BLaER1 (cell line): ENCODE data around the gene THAP4.

Experiments used
- H3K27ac ChIP-seq: shearing (Covaris generic); formaldehyde crosslinking; 2 replicates; pipeline ENCODE4 v1.8.1; 2022
- H3K27me3 ChIP-seq: shearing (Covaris generic); formaldehyde crosslinking; 2 replicates; pipeline ENCODE4 v1.8.1; 2022
- H3K36me3 ChIP-seq: shearing (Covaris generic); formaldehyde crosslinking; 2 replicates; pipeline ENCODE4 v1.8.1; 2022
- H3K4me1 ChIP-seq: shearing (Covaris generic); formaldehyde crosslinking; 2 replicates; pipeline ENCODE4 v1.8.1; 2022
- H3K4me2 ChIP-seq: shearing (Covaris generic); formaldehyde crosslinking; 2 replicates; pipeline ENCODE4 v1.8.1; 2022
- H3K4me3 ChIP-seq: shearing (Covaris generic); formaldehyde crosslinking; 2 replicates; pipeline ENCODE4 v1.8.1; 2022
- H3K9ac ChIP-seq: shearing (Covaris generic); formaldehyde crosslinking; 2 replicates; pipeline ENCODE4 v1.8.1; 2022
- H3K9me3 ChIP-seq: shearing (Covaris generic); formaldehyde crosslinking; 2 replicates; pipeline ENCODE4 v1.8.1; 2022
- H4K20me1 ChIP-seq: shearing (Covaris generic); formaldehyde crosslinking; 2 replicates; pipeline ENCODE4 v1.8.1; 2022
- Cebpa-rat ChIP-seq: shearing (Covaris generic); IDR thresholded peaks from 2 replicates; pipeline ENCODE4 v1.8.1; 2022

THAP4 gene

DNA sequence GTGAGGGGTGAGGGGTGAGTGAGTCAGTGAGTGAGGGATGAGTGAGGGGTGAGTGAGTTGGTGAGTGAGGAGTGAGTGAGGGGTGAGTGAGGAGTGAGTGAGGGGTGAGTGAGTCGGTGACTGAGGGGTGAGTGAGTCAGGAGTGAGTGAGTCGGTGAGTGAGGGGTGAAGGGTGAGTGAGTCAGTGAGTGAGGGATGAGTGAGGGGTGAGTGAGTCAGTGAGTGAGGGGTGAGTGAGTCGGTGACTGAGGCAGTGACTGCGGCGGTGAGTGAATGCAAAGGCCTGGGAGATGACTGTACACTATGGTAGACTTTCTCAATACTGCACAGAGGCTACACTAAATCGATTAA is 16.6 kb downstream of the THAP4 start:
- Histone ChIP-seq H3K4me2 (no peak overlapping the region), H3K4me3 (no peak overlapping the region), H3K27me3 (no peaks in the 10 kb centered on the region), H4K20me1 (peaks cover 10% of the 10 kb centered on the region; the same call in 1 of the 2 replicates), H3K4me1 (peaks cover 41% of the 10 kb centered on the region), H3K36me3 (peaks cover 55% of the 10 kb centered on the region), H3K9me3 (no peaks in the 10 kb centered on the region), H3K9ac (no peak overlapping the region), H3K27ac (no peak overlapping the region)
- TF ChIP-seq Cebpa-rat = no peak

- TF ChIP-seq Cebpa-rat = no peak
- Histone ChIP-seq H3K27ac (peak overlapping the region; percentile 91), H3K36me3 (peaks cover 51% of the 10 kb centered on the region), H3K4me2 (peak overlapping the region; percentile 91), H3K9me3 (no peaks in the 10 kb centered on the region), H3K4me1 (peaks cover 41% of the 10 kb centered on the region), H3K9ac (peak overlapping the region; percentile 78; the same call in 1 of the 2 replicates), H3K4me3 (peak overlapping the region; percentile 62; the same call in 1 of the 2 replicates), H3K27me3 (no peaks in the 10 kb centered on the region), H4K20me1 (peaks cover 5% of the 10 kb centered on the region; the same call in 1 of the 2 replicates)
These were observed 17.1 kb downstream of the THAP4 start for GRCh38 chr2:241619597-241620418.

GRCh38 chr2:241618829-241619228 is 18.1 kb downstream of the THAP4 start:
- Histone ChIP-seq H3K27ac (peak overlapping the region; percentile 91), H3K27me3 (no peaks in the 10 kb centered on the region)
- TF ChIP-seq Cebpa-rat = no peak

DNA sequence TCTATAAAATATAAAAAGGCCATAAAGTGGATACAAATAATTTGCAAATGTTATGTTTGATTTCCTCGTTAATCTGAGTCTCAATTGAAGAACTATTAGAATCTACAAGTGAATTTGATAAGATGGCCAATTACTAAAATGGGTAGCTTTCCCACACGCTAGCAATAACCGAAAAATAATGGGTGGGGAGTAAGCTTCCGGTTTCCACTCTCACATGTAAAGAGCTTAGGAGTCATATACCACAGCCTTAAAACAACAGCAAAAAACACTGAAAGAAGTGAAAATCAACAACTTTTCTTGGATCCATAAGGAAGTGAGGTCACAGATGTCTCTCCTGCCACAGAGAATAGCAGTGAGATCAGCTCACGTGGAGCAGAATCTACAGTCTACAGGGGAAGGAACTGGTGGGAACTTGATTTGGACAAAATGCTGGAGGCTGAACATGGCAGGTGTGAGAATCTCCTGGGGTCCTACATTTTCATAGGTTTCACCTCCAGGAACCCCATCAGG is 18.6 kb downstream of the THAP4 start:
- TF ChIP-seq Cebpa-rat = no peak
- H3K4me1 ChIP-seq = peaks cover 50% of the 10 kb centered on the region
- H3K36me3 ChIP-seq = peaks cover 37% of the 10 kb centered on the region
- no peaks in the 10 kb centered on the region for H3K27me3 ChIP-seq
- peak overlapping the region; percentile 78 for H3K9ac ChIP-seq
- H3K9me3 ChIP-seq = no peaks in the 10 kb centered on the region
- H4K20me1 ChIP-seq = no peaks in the 10 kb centered on the region
- H3K27ac ChIP-seq = peak overlapping the region; percentile 91
- H3K4me3 ChIP-seq = peak overlapping the region; percentile 62
- H3K4me2 ChIP-seq = peak overlapping the region; percentile 91

More at GRCh38 chr2:241618829-241619228, 18.1 kb downstream of the THAP4 start:
- H3K9ac ChIP-seq = peak overlapping the region; percentile 78
- peak overlapping the region; percentile 62 for H3K4me3 ChIP-seq
- no peaks in the 10 kb centered on the region for H4K20me1 ChIP-seq
- peak overlapping the region; percentile 91 for H3K4me2 ChIP-seq
- no peaks in the 10 kb centered on the region for H3K9me3 ChIP-seq
- peaks cover 45% of the 10 kb centered on the region for H3K4me1 ChIP-seq
- H3K36me3 ChIP-seq = peaks cover 41% of the 10 kb centered on the region

DNA sequence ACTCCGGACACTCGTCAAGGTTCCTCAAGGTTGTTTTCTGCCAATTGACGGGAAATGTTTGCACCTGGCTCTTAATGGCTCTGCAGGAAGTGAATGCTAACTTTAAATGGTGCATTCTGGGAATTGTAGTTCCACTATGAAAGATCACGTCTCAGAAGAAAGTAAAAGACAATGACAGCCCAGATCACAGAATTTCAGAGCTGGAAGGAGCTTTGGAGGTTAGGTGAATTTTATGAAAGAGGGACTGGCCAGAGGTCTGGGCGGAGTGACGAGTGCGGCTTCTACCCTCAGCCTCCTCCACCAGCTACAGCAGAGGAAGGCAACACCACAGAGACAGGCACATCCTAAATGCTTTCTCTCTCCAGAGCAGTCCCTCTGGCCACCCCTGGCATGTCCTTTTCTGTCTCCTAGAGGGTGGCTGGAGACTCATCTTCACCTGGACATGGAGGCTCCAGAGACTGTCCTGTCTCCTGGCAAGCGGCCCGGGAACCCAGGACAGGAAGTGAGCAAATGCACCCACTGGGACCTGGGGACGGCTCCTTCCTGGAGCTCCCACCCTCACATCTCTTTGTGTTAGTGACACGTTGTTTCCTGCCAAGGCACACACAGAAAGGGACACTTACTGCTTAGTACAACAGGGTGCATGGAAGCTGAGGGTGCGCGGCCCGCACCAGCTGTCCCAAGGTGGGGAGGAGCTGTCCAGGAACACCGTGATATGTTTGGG is 19.4 kb downstream of the THAP4 start:
- Histone ChIP-seq H3K9me3 (no peaks in the 10 kb centered on the region), H3K27me3 (no peaks in the 10 kb centered on the region), H3K4me2 (peak overlapping the region; percentile 91), H3K27ac (peak overlapping the region; percentile 91), H4K20me1 (peaks cover 2% of the 10 kb centered on the region; the same call in 1 of the 2 replicates), H3K9ac (peak overlapping the region; percentile 78), H3K4me3 (peak overlapping the region; percentile 62), H3K36me3 (peaks cover 31% of the 10 kb centered on the region; the same call in 1 of the 2 replicates), H3K4me1 (peaks cover 57% of the 10 kb centered on the region)
- TF ChIP-seq Cebpa-rat = no peak

DNA sequence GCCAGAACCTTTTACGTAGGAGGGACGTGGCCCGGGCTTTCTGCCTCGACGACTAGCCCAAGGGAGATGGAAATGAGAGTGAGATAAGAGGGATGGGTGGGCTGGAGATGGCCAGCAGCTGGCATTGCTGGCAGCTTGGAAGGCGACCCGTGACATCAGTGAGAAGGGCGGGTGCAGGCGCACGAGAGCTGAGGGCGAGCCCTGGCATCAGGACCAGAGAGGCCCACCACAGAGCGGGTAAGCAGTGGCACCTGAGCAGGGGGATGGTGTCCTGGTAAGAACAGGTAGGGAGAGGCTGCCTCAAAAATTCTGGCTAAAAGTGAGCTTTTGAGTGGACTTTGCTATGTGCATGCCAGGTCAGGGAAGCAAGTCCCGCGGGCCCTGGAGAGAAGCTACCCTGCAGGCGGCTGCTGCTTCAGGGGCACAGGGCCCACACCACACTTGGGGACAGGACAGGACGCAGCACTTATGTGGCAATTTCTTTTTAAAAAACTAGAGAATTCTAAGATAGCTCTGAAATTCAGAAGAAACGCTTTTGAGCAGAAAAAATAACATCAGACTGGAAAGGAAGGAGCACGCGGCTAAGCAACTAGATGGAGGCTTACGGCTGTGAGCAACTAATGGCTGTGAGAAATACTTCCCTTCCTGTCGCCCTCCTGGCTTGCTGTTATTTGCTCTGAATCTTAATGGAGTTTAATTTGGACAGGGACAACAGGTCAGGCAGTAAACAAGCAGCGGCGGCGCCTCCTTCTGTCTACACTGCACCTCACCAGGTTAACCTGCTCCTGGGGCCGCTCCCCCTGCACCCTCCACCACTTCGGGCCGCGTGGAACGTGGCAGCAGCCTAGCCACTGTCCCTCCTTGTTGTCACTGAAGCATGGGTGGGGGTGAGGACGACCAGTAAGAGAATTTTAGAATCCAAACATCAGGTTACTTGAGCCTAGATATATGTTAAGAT is 20.5 kb downstream of the THAP4 start:
- H3K27ac ChIP-seq = peak overlapping the region; percentile 91

GRCh38 chr2:241615522-241616052 is 21.4 kb downstream of the THAP4 start:
- peaks cover 26% of the 10 kb centered on the region; the same call in 1 of the 2 replicates for H3K36me3 ChIP-seq
- no peak overlapping the region for H3K9ac ChIP-seq

More for the DNA sequence above, 20.5 kb downstream of the THAP4 start:
- Histone ChIP-seq H3K27me3 (no peaks in the 10 kb centered on the region), H3K9me3 (no peaks in the 10 kb centered on the region), H3K4me2 (peak overlapping the region; percentile 91), H3K4me1 (peaks cover 69% of the 10 kb centered on the region), H3K4me3 (peak overlapping the region; percentile 62), H4K20me1 (peaks cover 13% of the 10 kb centered on the region; the same call in 1 of the 2 replicates), H3K9ac (0 out of 2 replicates have a peak overlapping the region, but pooled peaks have one; percentile 16), H3K36me3 (peaks cover 32% of the 10 kb centered on the region; the same call in 1 of the 2 replicates)
- no peak for TF ChIP-seq Cebpa-rat

GRCh38 chr2:241615041-241615440 is 21.9 kb downstream of the THAP4 start:
- Histone ChIP-seq H3K27me3 (no peaks in the 10 kb centered on the region), H3K4me1 (peaks cover 82% of the 10 kb centered on the region), H3K4me2 (no peak overlapping the region), H3K9ac (no peak overlapping the region), H3K4me3 (no peak overlapping the region), H3K9me3 (no peaks in the 10 kb centered on the region), H4K20me1 (peaks cover 24% of the 10 kb centered on the region; the same call in 1 of the 2 replicates), H3K36me3 (0 out of 2 replicates have a peak, but pooled peaks cover 20% of the 10 kb centered on the region), H3K27ac (0 out of 2 replicates have a peak overlapping the region, but pooled peaks have one; percentile 91)
- TF ChIP-seq Cebpa-rat = no peak

More at GRCh38 chr2:241615522-241616052, 21.4 kb downstream of the THAP4 start:
- Histone ChIP-seq H3K4me1 (peaks cover 78% of the 10 kb centered on the region), H4K20me1 (peaks cover 22% of the 10 kb centered on the region; the same call in 1 of the 2 replicates), H3K27me3 (no peaks in the 10 kb centered on the region), H3K27ac (peak overlapping the region; percentile 91), H3K4me3 (no peak overlapping the region), H3K4me2 (peak overlapping the region; percentile 91; the same call in 1 of the 2 replicates), H3K9me3 (no peaks in the 10 kb centered on the region)
- TF ChIP-seq Cebpa-rat = no peak
